Measurements from ENCODE around the gene LEP. TPM values are rescaled to one million over a fixed set of nuclear protein-coding genes. Genes with fewer than 3 reads are reported as not detected.

The LEP gene
- polyA plus RNA-seq, 2 of the 4 experiments (the other 2 are of a cell fraction), result not detected

DNA sequence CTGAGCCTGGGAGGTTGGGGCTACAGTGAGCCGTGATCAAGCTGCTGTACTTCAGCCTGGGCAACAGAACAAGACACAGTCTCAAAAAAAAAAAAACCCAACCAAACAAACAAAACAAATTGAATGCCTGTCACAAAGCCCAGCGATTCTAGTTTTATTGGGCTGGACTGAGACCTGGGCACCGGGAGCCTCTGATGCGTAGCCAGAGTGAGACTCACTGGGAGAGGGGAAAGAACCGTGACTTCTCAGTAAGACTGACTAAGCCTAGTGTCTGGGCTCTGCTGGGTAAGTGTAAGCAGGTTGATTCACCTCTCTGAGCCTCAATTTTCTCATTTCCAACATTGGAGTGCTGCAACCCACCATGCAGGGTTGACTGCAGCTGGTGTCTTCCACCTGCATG is 10.1 kb upstream of the LEP start:
- no peak for ATAC-seq
- WGBS (ENCODE audit: missing lambda C conversion rate), result 72% methylated on average over 5 of the region's 5 CpGs
- no peaks in the 10 kb centered on the region for H3K4me1 ChIP-seq
- CTCF ChIA-PET, result interaction anchor here (0.9 to 3.3 kb wide), 2 partner anchors 13 to 21 kb away, joined by 5 to 12 read pairs; no protein-coding TSS in a partner anchor
- H3K27ac ChIP-seq, result no peak overlapping the region
- no peak overlapping the region for H3K4me3 ChIP-seq
- no peak for FAIRE-seq
- POLR2A ChIA-PET, result no interaction called here
- DNase-seq (ENCODE audit: low read depth in 1 of 2, low spot score in 1 of 2), result no peak
- no peaks in the 10 kb centered on the region for H3K9me3 ChIP-seq
- H3K4me2 ChIP-seq, result no peak overlapping the region
- TF ChIP-seq NR3C1 (IDR thresholded peaks at IDR 0.05) (no peak), NFE2L2 (conservative IDR thresholded peaks at IDR 0.05; ENCODE audit: low read length) (no peak), RCOR1 (IDR thresholded peaks at IDR 0.05; ENCODE audit: low read depth, low read length) (no peak), SMC3 (IDR thresholded peaks at IDR 0.05) (no peak), KDM5A (IDR thresholded peaks at IDR 0.05) (no peak), POLR2A (IDR thresholded peaks at IDR 0.05; ENCODE audit: low read length) (no peak)
- TF ChIP-seq, protein P1, sequence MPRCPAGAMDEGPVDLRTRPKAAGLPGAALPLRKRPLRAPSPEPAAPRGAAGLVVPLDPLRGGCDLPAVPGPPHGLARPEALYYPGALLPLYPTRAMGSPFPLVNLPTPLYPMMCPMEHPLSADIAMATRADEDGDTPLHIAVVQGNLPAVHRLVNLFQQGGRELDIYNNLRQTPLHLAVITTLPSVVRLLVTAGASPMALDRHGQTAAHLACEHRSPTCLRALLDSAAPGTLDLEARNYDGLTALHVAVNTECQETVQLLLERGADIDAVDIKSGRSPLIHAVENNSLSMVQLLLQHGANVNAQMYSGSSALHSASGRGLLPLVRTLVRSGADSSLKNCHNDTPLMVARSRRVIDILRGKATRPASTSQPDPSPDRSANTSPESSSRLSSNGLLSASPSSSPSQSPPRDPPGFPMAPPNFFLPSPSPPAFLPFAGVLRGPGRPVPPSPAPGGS (IDR thresholded peaks at IDR 0.05), result no peak

DNA sequence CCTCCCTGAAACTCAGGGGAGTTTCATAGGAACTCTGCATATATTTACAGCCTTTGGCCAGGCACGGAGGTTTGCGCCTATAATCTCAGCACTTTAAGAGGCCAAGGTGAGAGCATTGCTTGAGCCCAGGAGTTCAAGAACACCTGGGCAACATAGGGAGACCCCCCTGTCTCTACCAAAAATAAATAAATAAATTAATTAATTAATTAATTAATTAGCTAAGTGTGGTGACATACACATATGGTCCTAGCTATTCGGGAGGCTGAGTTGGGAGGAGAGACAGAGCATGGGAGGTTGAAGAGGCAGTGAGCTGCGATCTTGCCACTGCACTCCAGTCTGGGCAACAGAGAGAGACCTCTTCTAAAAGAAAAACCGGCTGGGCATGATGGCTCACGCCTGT is 9.4 kb upstream of the LEP start:
- ATAC-seq (no peak), DNase-seq (ENCODE audit: low read depth in 1 of 2, low spot score in 1 of 2) (no peak), FAIRE-seq (no peak)
- ChIA-PET CTCF (interaction anchor here (1.8 to 3.3 kb wide), 2 partner anchors 22 to 24 kb away, joined by 4 to 12 read pairs; no protein-coding TSS in a partner anchor), POLR2A (no interaction called here)
- Histone ChIP-seq H3K4me3 (no peak overlapping the region), H3K4me1 (peaks cover 1% of the 10 kb centered on the region; the same call in 2 of the 3 replicates), H3K4me2 (no peak overlapping the region), H3K9me3 (no peaks in the 10 kb centered on the region), H3K27ac (no peak overlapping the region)
- WGBS (ENCODE audit: missing lambda C conversion rate), result 67% methylated on average over 6 of the region's 6 CpGs
- TF ChIP-seq ZC3H11A (IDR thresholded peaks at IDR 0.05) (peak; percentile 58), MAFK (IDR thresholded peaks at IDR 0.05; ENCODE audit: partially characterized antibody) (no peak)

DNA sequence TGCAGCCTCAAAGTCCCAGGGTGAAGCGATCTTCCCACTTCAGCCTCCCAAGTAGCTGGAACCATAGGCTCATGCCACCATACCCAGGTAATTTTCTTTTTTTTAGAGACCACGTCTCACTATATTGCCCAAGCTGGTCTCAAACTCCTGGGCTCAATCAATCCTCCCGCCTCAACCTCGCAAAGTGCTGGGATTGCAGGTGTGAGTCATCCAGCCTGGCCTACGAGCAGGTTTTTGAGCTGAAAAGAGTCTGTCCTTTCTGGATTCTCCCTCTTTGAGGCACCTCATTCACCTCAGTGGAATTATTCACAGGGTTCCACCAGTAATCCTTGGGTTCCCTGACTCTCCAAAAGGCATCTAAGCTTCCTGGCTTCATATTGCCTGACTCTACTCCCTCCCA is 7.6 kb upstream of the LEP start:
- TF ChIP-seq CHD2 (IDR thresholded peaks at IDR 0.05; ENCODE audit: low read length, partially characterized antibody) (no peak), FOXS1 (CRISPR knock-in tag; IDR thresholded peaks at IDR 0.05) (no peak), HDAC2 (IDR thresholded peaks at IDR 0.05) (no peak), BHLHE40 (IDR thresholded peaks at IDR 0.05; ENCODE audit: low read depth, low read length) (no peak), TP53 (CRISPR knock-in tag; IDR thresholded peaks at IDR 0.05) (no peak), CBX8 (IDR thresholded peaks at IDR 0.05) (no peak), RCOR1 (IDR thresholded peaks at IDR 0.05; ENCODE audit: low read depth, low read length) (no peak)
- no peak overlapping the region for H3K4me3 ChIP-seq
- H3K27ac ChIP-seq, result no peak overlapping the region
- peaks cover 10% of the 10 kb centered on the region; the same call in 2 of the 3 replicates for H3K4me1 ChIP-seq
- ATAC-seq (no peak), FAIRE-seq (no peak), DNase-seq (ENCODE audit: low read depth in 1 of 2, low spot score in 1 of 2) (no peak)
- WGBS (ENCODE audit: missing lambda C conversion rate), result 54% methylated on average over 5 of the region's 5 CpGs
- no peaks in the 10 kb centered on the region for H3K9me3 ChIP-seq
- ChIA-PET CTCF (interaction anchor here (0.6 to 1.6 kb wide), 3 partner anchors 15 to 98 kb away, joined by 4 to 5 read pairs (median 4); no protein-coding TSS in a partner anchor), POLR2A (no interaction called here)
- no peak overlapping the region for H3K4me2 ChIP-seq

DNA sequence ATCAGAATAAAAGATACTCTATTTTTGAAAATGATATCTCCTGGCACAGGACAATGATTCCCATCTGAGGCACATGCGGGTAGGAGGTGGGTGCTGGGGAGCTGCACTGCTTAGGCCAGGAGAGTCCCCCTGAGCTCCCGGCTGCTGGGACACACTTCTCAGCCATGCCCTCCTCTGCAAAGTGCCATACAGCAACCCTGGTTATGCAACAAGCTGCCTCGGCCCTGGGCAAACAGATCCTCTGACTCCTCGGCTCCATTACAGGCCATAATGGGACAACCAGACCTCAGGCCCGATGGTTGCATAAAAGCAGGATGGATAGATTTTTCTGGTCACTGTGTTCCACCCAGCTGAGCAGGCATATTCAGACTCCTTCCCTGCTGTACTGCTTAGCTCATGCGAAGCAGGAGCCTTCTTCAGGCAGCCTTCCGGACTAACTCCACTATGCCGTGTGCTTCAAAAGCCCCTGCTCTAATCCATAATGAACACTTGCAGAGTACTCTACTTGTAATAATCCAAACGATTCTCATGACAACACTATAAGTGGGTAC is 6.5 kb upstream of the LEP start:
- Histone ChIP-seq H3K4me2 (no peak overlapping the region), H3K4me1 (peaks cover 10% of the 10 kb centered on the region; the same call in 2 of the 3 replicates), H3K4me3 (no peak overlapping the region), H3K27ac (no peak overlapping the region), H3K9me3 (no peaks in the 10 kb centered on the region)
- CTCF ChIA-PET, result interaction anchor here (1.1 to 1.6 kb wide), 2 partner anchors 11 to 16 kb away, joined by 4 read pairs; no protein-coding TSS in a partner anchor
- WGBS (ENCODE audit: missing lambda C conversion rate), result 69% methylated on average over 9 of the region's 9 CpGs
- FAIRE-seq, result no peak
- no peak for ATAC-seq
- POLR2A ChIA-PET, result no interaction called here
- DNase-seq (ENCODE audit: low read depth in 1 of 2, low spot score in 1 of 2), result no peak
- TF ChIP-seq RNF2 (IDR thresholded peaks at IDR 0.05; ENCODE audit: borderline replicate concordance, low read depth), result no peak
- TF ChIP-seq, protein P1 (IDR thresholded peaks at IDR 0.05), result no peak
- TF ChIP-seq SMC3 (IDR thresholded peaks at IDR 0.05), result no peak
- no peak for TF ChIP-seq EP300 (IDR thresholded peaks at IDR 0.05)
- no peak for TF ChIP-seq FOSB (CRISPR knock-in tag; IDR thresholded peaks at IDR 0.05)
- TF ChIP-seq, protein P2, sequence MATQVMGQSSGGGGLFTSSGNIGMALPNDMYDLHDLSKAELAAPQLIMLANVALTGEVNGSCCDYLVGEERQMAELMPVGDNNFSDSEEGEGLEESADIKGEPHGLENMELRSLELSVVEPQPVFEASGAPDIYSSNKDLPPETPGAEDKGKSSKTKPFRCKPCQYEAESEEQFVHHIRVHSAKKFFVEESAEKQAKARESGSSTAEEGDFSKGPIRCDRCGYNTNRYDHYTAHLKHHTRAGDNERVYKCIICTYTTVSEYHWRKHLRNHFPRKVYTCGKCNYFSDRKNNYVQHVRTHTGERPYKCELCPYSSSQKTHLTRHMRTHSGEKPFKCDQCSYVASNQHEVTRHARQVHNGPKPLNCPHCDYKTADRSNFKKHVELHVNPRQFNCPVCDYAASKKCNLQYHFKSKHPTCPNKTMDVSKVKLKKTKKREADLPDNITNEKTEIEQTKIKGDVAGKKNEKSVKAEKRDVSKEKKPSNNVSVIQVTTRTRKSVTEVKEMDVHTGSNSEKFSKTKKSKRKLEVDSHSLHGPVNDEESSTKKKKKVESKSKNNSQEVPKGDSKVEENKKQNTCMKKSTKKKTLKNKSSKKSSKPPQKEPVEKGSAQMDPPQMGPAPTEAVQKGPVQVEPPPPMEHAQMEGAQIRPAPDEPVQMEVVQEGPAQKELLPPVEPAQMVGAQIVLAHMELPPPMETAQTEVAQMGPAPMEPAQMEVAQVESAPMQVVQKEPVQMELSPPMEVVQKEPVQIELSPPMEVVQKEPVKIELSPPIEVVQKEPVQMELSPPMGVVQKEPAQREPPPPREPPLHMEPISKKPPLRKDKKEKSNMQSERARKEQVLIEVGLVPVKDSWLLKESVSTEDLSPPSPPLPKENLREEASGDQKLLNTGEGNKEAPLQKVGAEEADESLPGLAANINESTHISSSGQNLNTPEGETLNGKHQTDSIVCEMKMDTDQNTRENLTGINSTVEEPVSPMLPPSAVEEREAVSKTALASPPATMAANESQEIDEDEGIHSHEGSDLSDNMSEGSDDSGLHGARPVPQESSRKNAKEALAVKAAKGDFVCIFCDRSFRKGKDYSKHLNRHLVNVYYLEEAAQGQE (IDR thresholded peaks at IDR 0.05), result no peak
- TF ChIP-seq HEYL (CRISPR knock-in tag; IDR thresholded peaks at IDR 0.05), result no peak
- TF ChIP-seq RCOR1 (IDR thresholded peaks at IDR 0.05; ENCODE audit: low read depth, low read length), result no peak
- TF ChIP-seq, protein P3, sequence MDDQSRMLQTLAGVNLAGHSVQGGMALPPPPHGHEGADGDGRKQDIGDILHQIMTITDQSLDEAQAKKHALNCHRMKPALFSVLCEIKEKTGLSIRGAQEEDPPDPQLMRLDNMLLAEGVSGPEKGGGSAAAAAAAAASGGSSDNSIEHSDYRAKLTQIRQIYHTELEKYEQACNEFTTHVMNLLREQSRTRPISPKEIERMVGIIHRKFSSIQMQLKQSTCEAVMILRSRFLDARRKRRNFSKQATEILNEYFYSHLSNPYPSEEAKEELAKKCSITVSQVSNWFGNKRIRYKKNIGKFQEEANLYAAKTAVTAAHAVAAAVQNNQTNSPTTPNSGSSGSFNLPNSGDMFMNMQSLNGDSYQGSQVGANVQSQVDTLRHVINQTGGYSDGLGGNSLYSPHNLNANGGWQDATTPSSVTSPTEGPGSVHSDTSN (IDR thresholded peaks at IDR 0.05), result no peak
- no peak for TF ChIP-seq BHLHE40 (IDR thresholded peaks at IDR 0.05; ENCODE audit: low read depth, low read length)
- no peak for TF ChIP-seq HMGXB4 (CRISPR knock-in tag; IDR thresholded peaks at IDR 0.05; ENCODE audit: borderline replicate concordance)
- no peak for TF ChIP-seq NR3C1 (IDR thresholded peaks at IDR 0.05)

Data from A549 (cell line).